Measurements from ENCODE around the gene VAMP3. TPM values are rescaled to one million over a fixed set of nuclear protein-coding genes. Genes with fewer than 3 reads are reported as not detected.

The VAMP3 gene
- total RNA-seq, 1 experiment from 2014 or later = 77.8 TPM

- Mint-ChIP-seq H3K27me3 (ENCODE audit: insufficient read depth, unreplicated experiment) (no peaks in the 10 kb centered on the region), H3K9me3 (ENCODE audit: unreplicated experiment) (no peaks in the 10 kb centered on the region), H3K4me3 (ENCODE audit: unreplicated experiment) (no peak overlapping the region), H3K36me3 (ENCODE audit: insufficient read depth, unreplicated experiment) (peaks cover 25% of the 10 kb centered on the region), H3K4me1 (ENCODE audit: low read depth, unreplicated experiment) (no peaks in the 10 kb centered on the region), H3K27ac (ENCODE audit: unreplicated experiment) (no peak overlapping the region)
- Histone ChIP-seq H3K27me3 (replicated peaks; ENCODE audit: control insufficient read depth, insufficient read depth, low read length) (no peaks in the 10 kb centered on the region), H3K9me3 (no peaks in the 10 kb centered on the region), H3K4me3 (ENCODE audit: low read depth, low read length) (no peak overlapping the region), H3K36me3 (ENCODE audit: control insufficient read depth, insufficient read depth, low read length) (no peaks in the 10 kb centered on the region; the same call in none of the 2 replicates), H3K4me1 (no peaks in the 10 kb centered on the region)
- ChIA-PET POLR2A (no interaction called here), CTCF (no interaction called here)
- intact Hi-C loops (cut with micrococcal nuclease; ENCODE audit: unreplicated experiment) = no loop called here
- TF ChIP-seq, protein P1, sequence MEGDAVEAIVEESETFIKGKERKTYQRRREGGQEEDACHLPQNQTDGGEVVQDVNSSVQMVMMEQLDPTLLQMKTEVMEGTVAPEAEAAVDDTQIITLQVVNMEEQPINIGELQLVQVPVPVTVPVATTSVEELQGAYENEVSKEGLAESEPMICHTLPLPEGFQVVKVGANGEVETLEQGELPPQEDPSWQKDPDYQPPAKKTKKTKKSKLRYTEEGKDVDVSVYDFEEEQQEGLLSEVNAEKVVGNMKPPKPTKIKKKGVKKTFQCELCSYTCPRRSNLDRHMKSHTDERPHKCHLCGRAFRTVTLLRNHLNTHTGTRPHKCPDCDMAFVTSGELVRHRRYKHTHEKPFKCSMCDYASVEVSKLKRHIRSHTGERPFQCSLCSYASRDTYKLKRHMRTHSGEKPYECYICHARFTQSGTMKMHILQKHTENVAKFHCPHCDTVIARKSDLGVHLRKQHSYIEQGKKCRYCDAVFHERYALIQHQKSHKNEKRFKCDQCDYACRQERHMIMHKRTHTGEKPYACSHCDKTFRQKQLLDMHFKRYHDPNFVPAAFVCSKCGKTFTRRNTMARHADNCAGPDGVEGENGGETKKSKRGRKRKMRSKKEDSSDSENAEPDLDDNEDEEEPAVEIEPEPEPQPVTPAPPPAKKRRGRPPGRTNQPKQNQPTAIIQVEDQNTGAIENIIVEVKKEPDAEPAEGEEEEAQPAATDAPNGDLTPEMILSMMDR (IDR thresholded peaks at IDR 0.05; ENCODE audit: insufficient read depth in 1 of 2, low read depth in 1 of 2, low read length in 1 of 2, severe bottlenecking in 1 of 2, unreplicated experiment in 1 of 2) = no peak
- no TSS peak for BruUV-seq (replicated peaks)
- no peak for DNase-seq
Measured at GRCh38 chr1:7824701-7825100, 53.6 kb downstream of the VAMP3 start.

DNA sequence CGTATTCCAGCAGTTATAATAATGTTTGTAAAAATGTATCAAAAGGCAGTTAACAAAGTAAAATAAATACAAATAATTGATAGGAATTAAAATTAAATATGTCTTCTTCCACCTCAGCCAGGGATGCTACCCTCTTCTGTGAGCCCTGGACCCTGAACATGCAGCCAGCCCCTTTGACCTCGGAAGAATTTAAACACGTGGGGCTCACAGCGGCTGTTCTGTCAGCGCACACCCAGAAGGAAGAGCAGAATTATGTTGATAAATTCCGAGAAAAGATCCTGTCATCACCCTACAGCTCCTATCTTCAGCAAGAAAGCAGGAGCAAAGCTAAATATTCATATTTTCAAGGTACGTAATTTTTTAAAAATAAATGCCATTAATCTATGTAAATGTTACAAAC is 55.3 kb downstream of the VAMP3 start:
- H3K27ac Mint-ChIP-seq (ENCODE audit: unreplicated experiment) = no peak overlapping the region
- POLR2A ChIA-PET = no interaction called here
- BruUV-seq (replicated peaks) = no TSS peak
- TF ChIP-seq, protein P1 (IDR thresholded peaks at IDR 0.05; ENCODE audit: insufficient read depth in 1 of 2, low read depth in 1 of 2, low read length in 1 of 2, severe bottlenecking in 1 of 2, unreplicated experiment in 1 of 2) = no peak
- Histone ChIP-seq H3K4me1 (no peaks in the 10 kb centered on the region), H3K9me3 (no peaks in the 10 kb centered on the region), H3K27me3 (replicated peaks; ENCODE audit: control insufficient read depth, insufficient read depth, low read length) (no peaks in the 10 kb centered on the region), H3K4me3 (ENCODE audit: low read depth, low read length) (no peak overlapping the region), H3K36me3 (ENCODE audit: control insufficient read depth, insufficient read depth, low read length) (no peaks in the 10 kb centered on the region; the same call in 1 of the 2 replicates)
- intact Hi-C loops (cut with micrococcal nuclease; ENCODE audit: unreplicated experiment) = no loop called here
- DNase-seq = no peak
- CTCF ChIA-PET = no interaction called here
- no peaks in the 10 kb centered on the region for H3K4me1 Mint-ChIP-seq (ENCODE audit: low read depth, unreplicated experiment)
- H3K27me3 Mint-ChIP-seq (ENCODE audit: insufficient read depth, unreplicated experiment) = no peaks in the 10 kb centered on the region
- H3K9me3 Mint-ChIP-seq (ENCODE audit: unreplicated experiment) = no peaks in the 10 kb centered on the region
- peaks cover 37% of the 10 kb centered on the region for H3K36me3 Mint-ChIP-seq (ENCODE audit: insufficient read depth, unreplicated experiment)
- no peak overlapping the region for H3K4me3 Mint-ChIP-seq (ENCODE audit: unreplicated experiment)

GRCh38 chr1:7827126-7827955 is 56.2 kb downstream of the VAMP3 start:
- peaks cover 41% of the 10 kb centered on the region for H3K36me3 Mint-ChIP-seq (ENCODE audit: insufficient read depth, unreplicated experiment)
- no peak overlapping the region for H3K4me3 ChIP-seq (ENCODE audit: low read depth, low read length)
- H3K4me1 Mint-ChIP-seq (ENCODE audit: low read depth, unreplicated experiment) = no peaks in the 10 kb centered on the region
- H3K27me3 ChIP-seq (replicated peaks; ENCODE audit: control insufficient read depth, insufficient read depth, low read length) = no peaks in the 10 kb centered on the region
- DNase-seq = no peak
- H3K4me1 ChIP-seq = no peaks in the 10 kb centered on the region; the same call in 1 of the 2 replicates
- CTCF ChIA-PET = interaction anchor here (0.6 kb wide), 1 partner anchor 78 kb away, joined by 4 read pairs; no protein-coding TSS in a partner anchor
- no peaks in the 10 kb centered on the region; the same call in 1 of the 2 replicates for H3K36me3 ChIP-seq (ENCODE audit: control insufficient read depth, insufficient read depth, low read length)
- no peak overlapping the region for H3K27ac Mint-ChIP-seq (ENCODE audit: unreplicated experiment)
- intact Hi-C loops (cut with micrococcal nuclease; ENCODE audit: unreplicated experiment) = no loop called here
- POLR2A ChIA-PET = no interaction called here
- no peaks in the 10 kb centered on the region for H3K27me3 Mint-ChIP-seq (ENCODE audit: insufficient read depth, unreplicated experiment)
- no peak overlapping the region for H3K4me3 Mint-ChIP-seq (ENCODE audit: unreplicated experiment)
- no peaks in the 10 kb centered on the region for H3K9me3 ChIP-seq
- TF ChIP-seq, protein P1 (IDR thresholded peaks at IDR 0.05; ENCODE audit: insufficient read depth in 1 of 2, low read depth in 1 of 2, low read length in 1 of 2, severe bottlenecking in 1 of 2, unreplicated experiment in 1 of 2) = no peak
- no TSS peak for BruUV-seq (replicated peaks)
- no peaks in the 10 kb centered on the region for H3K9me3 Mint-ChIP-seq (ENCODE audit: unreplicated experiment)

Other genes with a start within 250 kb of the VAMP3 start
- gene PER3, start 13.0 kb downstream of the VAMP3 start, total RNA-seq (2022) = 24.4 and 27.4 TPM in 2 replicates
- 10.8 and 15.0 TPM in 2 replicates for gene UTS2, start 81.8 kb downstream of the VAMP3 start, total RNA-seq (2022)
- 0.54 and 0.91 TPM in 2 replicates for gene TNFRSF9, start 169.5 kb downstream of the VAMP3 start, total RNA-seq (2022)
- gene PARK7, start 190.4 kb downstream of the VAMP3 start, total RNA-seq (2022) = 284 and 293 TPM in 2 replicates

Measured in Caco-2 (cell line).